ENCODE data around the gene KCNB1.
A peak's percentile ranks its signal among the peaks of the same experiment; 100 is the strongest.

The KCNB1 gene

GRCh38 chr20:49346682-49347081 lies 135.8 kb downstream of the KCNB1 start:
- DNase-seq = no peak

- DNase-seq = no peak
Measured at GRCh38 chr20:49345524-49345923, 136.9 kb downstream of the KCNB1 start.

GRCh38 chr20:49344975-49345374 lies 137.5 kb downstream of the KCNB1 start:
- no peak for DNase-seq

- no peak for DNase-seq
Measured at GRCh38 chr20:49344140-49344539, 138.3 kb downstream of the KCNB1 start.

GRCh38 chr20:49343246-49343645 lies 139.2 kb downstream of the KCNB1 start:
- DNase-seq = no peak

GRCh38 chr20:49340161-49340966 lies 142.1 kb downstream of the KCNB1 start:
- DNase-seq = no peak

GRCh38 chr20:49339123-49339522 lies 143.3 kb downstream of the KCNB1 start:
- DNase-seq = no peak

GRCh38 chr20:49338061-49338460 lies 144.4 kb downstream of the KCNB1 start:
- no peak for DNase-seq

- DNase-seq = no peak
Measured at GRCh38 chr20:49337357-49337756, 145.1 kb downstream of the KCNB1 start.

GRCh38 chr20:49336786-49337185 lies 145.7 kb downstream of the KCNB1 start:
- DNase-seq = no peak

GRCh38 chr20:49335476-49335875 lies 147.0 kb downstream of the KCNB1 start:
- DNase-seq = no peak

GRCh38 chr20:49330701-49331615 lies 151.5 kb downstream of the KCNB1 start:
- no peak for DNase-seq

- no peak for DNase-seq
Measured at GRCh38 chr20:49328790-49329189, 153.7 kb downstream of the KCNB1 start.

GRCh38 chr20:49326026-49326425 lies 156.4 kb downstream of the KCNB1 start:
- DNase-seq = no peak

- DNase-seq = no peak
Measured at GRCh38 chr20:49324306-49324705, 158.2 kb downstream of the KCNB1 start.

- peak; percentile 81 to 86 for DNase-seq
Measured at GRCh38 chr20:49323622-49324238, 158.7 kb downstream of the KCNB1 start.

GRCh38 chr20:49320460-49320859 lies 162.0 kb downstream of the KCNB1 start:
- peak; percentile 58 to 61 for DNase-seq

- no peak for DNase-seq
Measured at GRCh38 chr20:49319208-49319809, 163.2 kb downstream of the KCNB1 start.

- DNase-seq = no peak
Measured at GRCh38 chr20:49318430-49319207, 163.8 kb downstream of the KCNB1 start.

- DNase-seq = no peak
Measured at GRCh38 chr20:49318091-49318429, 164.4 kb downstream of the KCNB1 start.

- DNase-seq = no peak
Measured at GRCh38 chr20:49316704-49317103, 165.8 kb downstream of the KCNB1 start.

- DNase-seq = no peak
Measured at GRCh38 chr20:49315580-49315979, 166.9 kb downstream of the KCNB1 start.

Data from Kasumi-1 (cell line).